ENCODE measurements around the gene CHST13. TPM values are rescaled to one million over a fixed set of nuclear protein-coding genes. Genes with fewer than 3 reads are reported as not detected.

CHST13 gene
- total RNA-seq, 2 donors from 2014 or later = 1.6 to 6.7 TPM

GRCh38 chr3:126508564-126508964, 15.4 kb upstream of the CHST13 start:
- no peaks in the 10 kb centered on the region for H3K36me3 ChIP-seq (ENCODE audit: control insufficient read depth, insufficient read depth, low read length)
- H3K36me3 Mint-ChIP-seq (ENCODE audit: low read depth) = no peaks in the 10 kb centered on the region
- no peaks in the 10 kb centered on the region for H3K27me3 ChIP-seq (ENCODE audit: control insufficient read depth, insufficient read depth, low read length, poor library complexity, severe bottlenecking)
- TF ChIP-seq, protein P1, sequence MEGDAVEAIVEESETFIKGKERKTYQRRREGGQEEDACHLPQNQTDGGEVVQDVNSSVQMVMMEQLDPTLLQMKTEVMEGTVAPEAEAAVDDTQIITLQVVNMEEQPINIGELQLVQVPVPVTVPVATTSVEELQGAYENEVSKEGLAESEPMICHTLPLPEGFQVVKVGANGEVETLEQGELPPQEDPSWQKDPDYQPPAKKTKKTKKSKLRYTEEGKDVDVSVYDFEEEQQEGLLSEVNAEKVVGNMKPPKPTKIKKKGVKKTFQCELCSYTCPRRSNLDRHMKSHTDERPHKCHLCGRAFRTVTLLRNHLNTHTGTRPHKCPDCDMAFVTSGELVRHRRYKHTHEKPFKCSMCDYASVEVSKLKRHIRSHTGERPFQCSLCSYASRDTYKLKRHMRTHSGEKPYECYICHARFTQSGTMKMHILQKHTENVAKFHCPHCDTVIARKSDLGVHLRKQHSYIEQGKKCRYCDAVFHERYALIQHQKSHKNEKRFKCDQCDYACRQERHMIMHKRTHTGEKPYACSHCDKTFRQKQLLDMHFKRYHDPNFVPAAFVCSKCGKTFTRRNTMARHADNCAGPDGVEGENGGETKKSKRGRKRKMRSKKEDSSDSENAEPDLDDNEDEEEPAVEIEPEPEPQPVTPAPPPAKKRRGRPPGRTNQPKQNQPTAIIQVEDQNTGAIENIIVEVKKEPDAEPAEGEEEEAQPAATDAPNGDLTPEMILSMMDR (conservative IDR thresholded peaks at IDR 0.05) = no peak
- no peaks in the 10 kb centered on the region for H3K9me3 Mint-ChIP-seq
- no peaks in the 10 kb centered on the region for H3K4me1 Mint-ChIP-seq
- H3K27me3 Mint-ChIP-seq (ENCODE audit: insufficient read depth) = no peaks in the 10 kb centered on the region
- no peak overlapping the region for H3K27ac Mint-ChIP-seq
- H3K27ac ChIP-seq (ENCODE audit: low read depth, low read length) = no peak overlapping the region
- DNase-seq = no peak
- 87 to 93% methylated on average over 3 to 4 of the region's 4 CpGs for WGBS, 2 experiments (ENCODE audit: insufficient coverage in 1 of 2, insufficient read length in 1 of 2)
- H3K4me3 Mint-ChIP-seq = no peak overlapping the region
- no peak overlapping the region for H3K9ac ChIP-seq (ENCODE audit: extremely low read depth, low read length, poor library complexity, severe bottlenecking)
- no peaks in the 10 kb centered on the region for H3K4me1 ChIP-seq (ENCODE audit: control insufficient read depth, insufficient read depth, low read length)
- H3K9me3 ChIP-seq (ENCODE audit: control insufficient read depth, low read length) = no peaks in the 10 kb centered on the region
- H3K4me3 ChIP-seq (ENCODE audit: low read length) = no peak overlapping the region

DNA sequence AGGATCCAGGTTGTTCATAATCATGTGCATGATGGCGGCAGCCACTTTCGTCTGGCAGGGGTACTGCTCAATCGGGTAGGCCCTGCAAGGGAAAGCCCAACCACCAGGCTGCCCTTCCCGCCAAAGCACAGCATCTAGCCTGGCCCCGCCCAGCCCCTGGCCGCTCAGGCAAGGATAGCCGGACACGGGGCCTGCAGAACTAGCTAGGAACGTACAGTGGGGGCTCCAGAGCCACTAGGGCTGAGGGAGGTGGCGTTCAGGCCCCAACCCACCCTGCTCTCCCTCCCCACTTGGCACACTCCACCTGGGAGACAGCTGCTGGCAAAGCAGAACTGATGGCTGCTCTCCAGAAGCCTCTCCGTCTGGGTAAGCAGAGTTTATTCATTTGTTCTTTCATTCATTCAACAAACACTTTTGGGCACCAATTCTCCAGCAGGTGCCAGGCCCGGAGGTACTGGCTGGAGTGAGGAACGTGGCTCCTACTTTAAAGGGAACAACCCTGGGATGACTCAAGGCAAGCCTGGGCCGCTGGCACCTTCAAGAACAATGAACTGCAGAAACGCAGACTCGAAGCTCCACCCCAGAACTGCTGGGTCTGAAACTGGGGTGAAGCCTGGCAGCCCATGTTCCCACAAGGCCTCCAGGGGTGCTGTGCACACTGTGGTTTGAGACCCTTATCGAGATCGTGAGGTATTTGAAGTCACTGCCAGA, 14.2 kb upstream of the CHST13 start:
- no peaks in the 10 kb centered on the region for H3K27me3 ChIP-seq (ENCODE audit: control insufficient read depth, insufficient read depth, low read length, poor library complexity, severe bottlenecking)
- DNase-seq = no peak
- H3K36me3 ChIP-seq (ENCODE audit: control insufficient read depth, insufficient read depth, low read length) = no peaks in the 10 kb centered on the region
- Mint-ChIP-seq H3K4me1 (no peaks in the 10 kb centered on the region), H3K27me3 (ENCODE audit: insufficient read depth) (no peaks in the 10 kb centered on the region), H3K4me3 (no peak overlapping the region), H3K36me3 (ENCODE audit: low read depth) (no peaks in the 10 kb centered on the region), H3K27ac (no peak overlapping the region), H3K9me3 (no peaks in the 10 kb centered on the region)
- TF ChIP-seq, protein P1 (conservative IDR thresholded peaks at IDR 0.05) = no peak
- no peaks in the 10 kb centered on the region for H3K4me1 ChIP-seq (ENCODE audit: control insufficient read depth, insufficient read depth, low read length)
- WGBS, 2 experiments (ENCODE audit: insufficient coverage in 1 of 2, insufficient read length in 1 of 2) = 88 to 90% methylated on average over 14 to 18 of the region's 18 CpGs
- H3K9ac ChIP-seq (ENCODE audit: extremely low read depth, low read length, poor library complexity, severe bottlenecking) = no peak overlapping the region
- H3K27ac ChIP-seq (ENCODE audit: low read depth, low read length) = no peak overlapping the region
- no peak overlapping the region for H3K4me3 ChIP-seq (ENCODE audit: low read length)
- H3K9me3 ChIP-seq (ENCODE audit: control insufficient read depth, low read length) = no peaks in the 10 kb centered on the region

DNA sequence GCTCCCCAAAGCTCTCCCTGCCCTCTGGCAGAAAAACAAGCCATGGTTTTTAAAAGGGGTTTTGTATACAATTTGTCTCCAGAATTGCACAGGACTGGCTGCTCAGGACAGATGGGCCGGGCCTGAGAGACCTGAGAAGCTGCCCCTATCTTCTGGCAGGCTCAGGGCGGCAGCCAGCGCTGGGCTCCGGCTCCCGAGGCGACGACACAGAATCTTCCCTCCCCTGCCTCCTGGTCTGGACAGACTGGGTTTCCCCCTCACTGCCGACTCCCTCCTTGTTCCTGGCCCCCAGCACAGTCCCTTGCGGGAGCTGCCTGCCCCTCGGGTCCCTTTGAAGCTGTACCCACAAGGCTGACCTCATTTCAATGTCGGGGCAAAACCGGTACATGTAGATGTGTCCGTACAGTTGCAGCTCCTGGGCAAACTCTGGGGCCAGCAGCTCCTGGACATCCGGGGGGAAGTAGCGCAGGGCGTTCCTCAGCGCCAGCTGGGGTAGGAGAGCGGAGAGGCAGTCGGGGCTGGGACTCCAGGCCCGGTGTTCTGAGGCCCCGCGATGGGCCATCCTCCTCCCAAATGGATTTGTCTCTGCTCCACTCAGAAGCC, 13.5 kb upstream of the CHST13 start:
- Mint-ChIP-seq H3K4me3 (no peak overlapping the region), H3K27me3 (ENCODE audit: insufficient read depth) (no peaks in the 10 kb centered on the region), H3K27ac (no peak overlapping the region), H3K36me3 (ENCODE audit: low read depth) (no peaks in the 10 kb centered on the region), H3K4me1 (no peaks in the 10 kb centered on the region), H3K9me3 (no peaks in the 10 kb centered on the region)
- Histone ChIP-seq H3K27ac (ENCODE audit: low read depth, low read length) (no peak overlapping the region), H3K9ac (ENCODE audit: extremely low read depth, low read length, poor library complexity, severe bottlenecking) (no peak overlapping the region), H3K27me3 (ENCODE audit: control insufficient read depth, insufficient read depth, low read length, poor library complexity, severe bottlenecking) (no peaks in the 10 kb centered on the region), H3K9me3 (ENCODE audit: control insufficient read depth, low read length) (no peaks in the 10 kb centered on the region), H3K4me1 (ENCODE audit: control insufficient read depth, insufficient read depth, low read length) (no peaks in the 10 kb centered on the region), H3K4me3 (ENCODE audit: low read length) (no peak overlapping the region), H3K36me3 (ENCODE audit: control insufficient read depth, insufficient read depth, low read length) (no peaks in the 10 kb centered on the region)
- no peak for DNase-seq
- TF ChIP-seq, protein P1 (conservative IDR thresholded peaks at IDR 0.05) = no peak
- WGBS, 2 experiments (ENCODE audit: insufficient coverage in 1 of 2, insufficient read length in 1 of 2) = 92 to 93% methylated on average over 15 to 22 of the region's 22 CpGs
